MM.1S (cell line): ENCODE measurements around the gene BCAP31.

Source experiments
- CTCF ChIP-seq: fragments of 300-600 bp; sonication (generic); IDR thresholded peaks from 2 replicates; pipeline ENCODE4 v1.5.1; 2016; ENCODE audit warnings: antibody characterized with exemption, low read length, mixed read lengths
- EZH2 ChIP-seq: fragments of 300-600 bp; sonication (generic); optimal IDR thresholded peaks from 2 replicates; pipeline ENCODE3; 2017; ENCODE audit warnings: low read depth, mild to moderate bottlenecking, antibody characterized with exemption, low read length, mixed read lengths

GRCh38 chrX:153764786-153765137 lies 40.6 kb upstream of the BCAP31 start:
- no peak for TF ChIP-seq EZH2
- TF ChIP-seq CTCF: no peak
